K562 (cell line): Measurements from ENCODE around the gene DIPK1B. TPM values are rescaled to one million over a fixed set of nuclear protein-coding genes. Genes with fewer than 3 reads are reported as not detected.

Source experiments
- BRF1 ChIP-seq: IDR thresholded peaks from 3 replicates; pipeline ENCODE4 v1.6.1; 2011; ENCODE audit warnings: borderline replicate concordance, mild to moderate bottlenecking; ENCODE audit not compliant: insufficient read length; ENCODE audit errors: extremely low read depth
- CBX5 ChIP-seq: IDR thresholded peaks from 2 replicates; pipeline ENCODE4 v1.6.1; 2014; ENCODE audit warnings: low read depth, borderline replicate concordance
- CCAR2 ChIP-seq: fragments of 200-400 bp; formaldehyde crosslinking; IDR thresholded peaks from 2 replicates; pipeline ENCODE4 v1.6.1; 2017; ENCODE audit warnings: mild to moderate bottlenecking, low read depth, low read length
- CTCF ChIP-seq, 3 experiments: IDR thresholded peaks in 2 of 3; conservative IDR thresholded peaks in 1 of 3; 2 replicates each; pipeline ENCODE4 v1.5.1; 2011 to 2012; ENCODE audit warnings: low read length in 3 of 3, mild to moderate bottlenecking in 3 of 3, control low read depth in 2 of 3, improper control_type of control experiment in 1 of 3, inconsistent platforms in 1 of 3, low read depth in 1 of 3, mixed read lengths in 1 of 3, moderate library complexity in 1 of 3; ENCODE audit not compliant: insufficient read depth in 2 of 3
- E2F8 ChIP-seq: fragments of 450-650 bp; IDR thresholded peaks from 2 replicates; pipeline ENCODE4 v1.7.1; 2018; ENCODE audit warnings: mild to moderate bottlenecking, low read depth; ENCODE audit not compliant: partially characterized antibody
- ELF4 ChIP-seq: fragments of 450-650 bp; formaldehyde crosslinking; IDR thresholded peaks from 2 replicates; pipeline ENCODE4 v1.4.0; 2022; ENCODE audit warnings: missing genetic modification characterization
- GTF2F1 ChIP-seq: IDR thresholded peaks from 2 replicates; pipeline ENCODE4 v1.6.1; 2011; ENCODE audit warnings: low read depth, low read length, improper control_type of control experiment
- HDAC1 ChIP-seq, 2 experiments: fragments of 450-650 bp; IDR thresholded peaks; 2 replicates each; pipeline ENCODE4 v1.6.1; 2016 to 2017; ENCODE audit warnings: inconsistent platforms in 1 of 2, mild to moderate bottlenecking in 1 of 2, moderate library complexity in 1 of 2
- RCOR1 ChIP-seq, 2 experiments: IDR thresholded peaks; 2 replicates each; pipeline ENCODE4 v1.6.1; 2012; ENCODE audit warnings: low read depth in 2 of 2, low read length in 2 of 2, borderline replicate concordance in 1 of 2, improper control_type of control experiment in 1 of 2
- SRSF3 ChIP-seq: fragments of 200-400 bp; formaldehyde crosslinking; IDR thresholded peaks from 2 replicates; pipeline ENCODE4 v1.6.1; 2016; ENCODE audit warnings: mild to moderate bottlenecking, low read length, moderate library complexity; ENCODE audit not compliant: insufficient read depth
- THRAP3 ChIP-seq: fragments of 450-650 bp; IDR thresholded peaks from 2 replicates; pipeline ENCODE4 v1.6.1; 2016; ENCODE audit warnings: mild to moderate bottlenecking, inconsistent platforms, borderline replicate concordance
- YY1 ChIP-seq, 3 experiments: IDR thresholded peaks; 2 replicates each; pipeline ENCODE4 v1.6.1; 2011; ENCODE audit warnings: low read length in 2 of 3, mild to moderate bottlenecking in 2 of 3, moderate library complexity in 2 of 3, borderline replicate concordance in 1 of 3, control low read depth in 1 of 3, low read depth in 1 of 3; ENCODE audit not compliant: insufficient read depth in 3 of 3, insufficient replicate concordance in 2 of 3, control insufficient read depth in 1 of 3, insufficient read length in 1 of 3; ENCODE audit errors: extremely low read depth in 1 of 3
- ZBTB33 ChIP-seq: sonication (generic); formaldehyde crosslinking; IDR thresholded peaks from 2 replicates; pipeline ENCODE4 v1.8.1; 2023; ENCODE audit warnings: mild to moderate bottlenecking, missing genetic modification reagents
- ZNF347 ChIP-seq: fragments of 450-650 bp; formaldehyde crosslinking; IDR thresholded peaks from 2 replicates; pipeline ENCODE4 v1.4.0; 2020; ENCODE audit warnings: low read depth, mild to moderate bottlenecking, moderate library complexity
- ZNF785 ChIP-seq: fragments of 250-450 bp; sonication (Bioruptor Pico); IDR thresholded peaks from 2 replicates; pipeline ENCODE4 v1.4.0; 2020; ENCODE audit warnings: mild to moderate bottlenecking
- polyA plus RNA-seq, 8 experiments: library from polyadenylated mRNA; depleted of rRNA in 4 of 8; stranded (reverse) in 5 of 8; unstranded in 3 of 8; fragments of >200 nt; fragmentation: Nextera tagmentation in 2 of 8; fragmentation: Illumina TruSeq in 1 of 8; extraction: Ambion mirVana in 2 of 8; extraction: Trizol in 1 of 8; gene quantifications; 2 replicates each; pipeline versions ENCODE4 v1.2.1 to v1.2.3, GENCODE V29; 2011 to 2014; ENCODE audit warnings: inconsistent platforms in 1 of 8, missing spikeins in 1 of 8
- total RNA-seq, 7 experiments: library from RNA; depleted of rRNA in 6 of 7; stranded (reverse); fragments of >200 nt in 6 of 7; fragmentation: Illumina TruSeq in 2 of 7; extraction: Trizol in 2 of 7; gene quantifications; 2 replicates each; pipeline versions ENCODE4 v1.2.1 to v1.2.3, GENCODE V29; 2011 to 2021; ENCODE audit warnings: low replicate concordance in 1 of 7

The DIPK1B gene
- total and polyA plus RNA-seq, 9 of the 15 experiments (the other 6 are each of a cell fraction or from before 2014, with no cell fraction given) = 0.08 to 22.3 (median 5.9) TPM

GRCh38 chr9:136756134-136756438 is 43.7 kb downstream of the DIPK1B start (continued):
- TF ChIP-seq E2F8 = no peak
- TF ChIP-seq CTCF (IDR thresholded peaks at IDR 0.05 in 2 of 3, conservative IDR thresholded peaks at IDR 0.05 in 1 of 3; ENCODE audit: insufficient read depth in 2 of 3, low read depth in 1 of 3, low read length in 3 of 3) = no peak
- no peak for TF ChIP-seq THRAP3
- TF ChIP-seq ZNF347 (CRISPR knock-in tag) = no peak
- no peak for TF ChIP-seq ELF4
- peak; percentile 59 to 70; a peak in 2 of 4 replicates for TF ChIP-seq RCOR1 (IDR thresholded peaks at IDR 0.05; ENCODE audit: borderline replicate concordance in 1 of 2, low read depth in 2 of 2, low read length in 2 of 2)
- TF ChIP-seq BRF1 = no peak
- TF ChIP-seq CBX5 = peak; percentile 43; the same call in 1 of the 2 replicates
- no peak for TF ChIP-seq ZBTB33 (CRISPR knock-in tag)
- TF ChIP-seq HDAC1 (IDR thresholded peaks at IDR 0.05) = no peak
- TF ChIP-seq YY1 (IDR thresholded peaks at IDR 0.05; ENCODE audit: borderline replicate concordance in 1 of 3, control insufficient read depth in 1 of 3, extremely low read depth in 1 of 3, insufficient read depth in 3 of 3, insufficient read length in 1 of 3, insufficient replicate concordance in 2 of 3, low read depth in 1 of 3, low read length in 2 of 3) = no peak
- no peak for TF ChIP-seq GTF2F1
- TF ChIP-seq CCAR2 = no peak
- TF ChIP-seq SRSF3 = no peak
- TF ChIP-seq ZNF785 (CRISPR knock-in tag) = no peak
